H1 (cell line): ENCODE results near the gene CRTC1. TPM values are rescaled to one million over a fixed set of nuclear protein-coding genes. Genes with fewer than 3 reads are reported as not detected.

Experiments used
- CTCF ChIA-PET: fragments of 300-600 bp; sonication (Branson Sonifier 250); formaldehyde crosslinking; loops from one replicate; lab custom pipeline; 2021; ENCODE audit not compliant: partially characterized antibody; lab: Charles Lee
- POLR2A ChIA-PET: fragments of 300-600 bp; sonication (Branson Sonifier 250); formaldehyde crosslinking; loops from one replicate; lab custom pipeline; 2021; ENCODE audit warnings: inconsistent platforms; ENCODE audit not compliant: partially characterized antibody; lab: Charles Lee
- DNase-seq, 2 experiments: peaks; one replicate each; pipeline versions ENCODE4 v3.0.0 to v3.0.0-alpha.2; 2010 to 2022; ENCODE audit warnings: low spot score in 2 of 2, low read depth in 1 of 2, mixed read lengths in 1 of 2
- FAIRE-seq: peaks from 2 replicates; lab custom pipeline; 2011; peaks lifted over from hg19 to GRCh38; lab: Jason Lieb, UNC
- H2AFZ ChIP-seq: 2 replicates; pipeline ENCODE4 v1.8.1; 2012; ENCODE audit warnings: low read length, inconsistent platforms
- H2AK5ac ChIP-seq: 2 replicates; pipeline ENCODE4 v1.6.1; 2013; ENCODE audit warnings: low read depth, low read length
- H2BK120ac ChIP-seq: replicated peaks from 2 replicates; pipeline ENCODE3; 2013; ENCODE audit warnings: low read depth, low read length, inconsistent platforms
- H2BK12ac ChIP-seq: 2 replicates; pipeline ENCODE4 v1.6.1; 2013; ENCODE audit warnings: low read depth, low read length
- H2BK15ac ChIP-seq: 2 replicates; pipeline ENCODE4 v1.6.1; 2013; ENCODE audit warnings: low read length
- H2BK20ac ChIP-seq: 2 replicates; pipeline ENCODE4 v1.6.1; 2013; ENCODE audit warnings: low read length
- H2BK5ac ChIP-seq: 2 replicates; pipeline ENCODE4 v1.6.1; 2013; ENCODE audit warnings: low read depth, low read length
- H3K14ac ChIP-seq: 2 replicates; pipeline ENCODE4 v1.6.1; 2013; ENCODE audit warnings: inconsistent platforms; ENCODE audit not compliant: insufficient read length
- H3K18ac ChIP-seq: 2 replicates; pipeline ENCODE4 v1.6.1; 2013; ENCODE audit warnings: low read length; ENCODE audit errors: extremely low read depth
- H3K23ac ChIP-seq: 2 replicates; pipeline ENCODE4 v1.6.1; 2013; ENCODE audit warnings: inconsistent platforms; ENCODE audit not compliant: insufficient read length
- H3K23me2 ChIP-seq: 2 replicates; pipeline ENCODE4 v1.6.1; 2013; ENCODE audit warnings: low read depth, low read length
- H3K27ac ChIP-seq: 2 replicates; pipeline ENCODE4 v1.6.1; 2011; ENCODE audit warnings: low read depth, low read length, inconsistent platforms
- H3K27me3 ChIP-seq, 4 experiments: replicated peaks in 1 of 4; 1 replicate in 1 of 4; 2 replicates in 3 of 4; pipeline versions ENCODE4 v1.6.1 to v1.8.1; 2011 to 2013; ENCODE audit warnings: low read length in 3 of 4, mild to moderate bottlenecking in 3 of 4, inconsistent platforms in 2 of 4, mixed read lengths in 2 of 4, moderate library complexity in 1 of 4; ENCODE audit not compliant: control insufficient read depth in 3 of 4, insufficient read depth in 3 of 4; ENCODE audit errors: extremely low read depth in 1 of 4
- H3K36me3 ChIP-seq, 4 experiments: 2 replicates each; pipeline versions ENCODE4 v1.6.1 to v1.8.1; 2011 to 2013; ENCODE audit warnings: mild to moderate bottlenecking in 4 of 4, low read length in 3 of 4, moderate library complexity in 2 of 4, control low read depth in 1 of 4, inconsistent platforms in 1 of 4; ENCODE audit not compliant: insufficient read depth in 4 of 4, control insufficient read depth in 2 of 4
- H3K4ac ChIP-seq: replicated peaks from 2 replicates; pipeline ENCODE3; 2013; ENCODE audit warnings: low read length, low read depth, mixed read lengths, inconsistent platforms; ENCODE audit not compliant: insufficient read length
- H3K4me1 ChIP-seq, 4 experiments: replicated peaks in 1 of 4; 1 replicate in 1 of 4; 2 replicates in 3 of 4; pipeline versions ENCODE4 v1.6.1 to v1.8.1; 2011 to 2013; ENCODE audit warnings: low read length in 3 of 4, inconsistent platforms in 2 of 4, mixed read lengths in 1 of 4; ENCODE audit not compliant: insufficient read depth in 4 of 4, control insufficient read depth in 3 of 4
- H3K4me2 ChIP-seq, 2 experiments: 2 replicates each; pipeline versions ENCODE4 v1.6.1 to v1.8.1; 2011 to 2013; ENCODE audit warnings: low read depth in 2 of 2, low read length in 2 of 2, control low read depth in 1 of 2, inconsistent platforms in 1 of 2, mild to moderate bottlenecking in 1 of 2; ENCODE audit not compliant: insufficient read depth in 1 of 2
- H3K4me3 ChIP-seq, 4 experiments: fragments of 200-600, 300-600 bp in 1 of 4; sonication (generic), shearing (Covaris generic), sonication (Bioruptor Twin) in 1 of 4; 2 replicates each; pipeline versions ENCODE4 v1.5.1 to v1.8.1; 2011 to 2016; ENCODE audit warnings: low read length in 4 of 4, low read depth in 3 of 4, control low read depth in 2 of 4, inconsistent platforms in 2 of 4, mild to moderate bottlenecking in 2 of 4, mixed read lengths in 1 of 4, moderate library complexity in 1 of 4; ENCODE audit not compliant: insufficient read depth in 2 of 4; ENCODE audit errors: extremely low read depth in 1 of 4
- H3K56ac ChIP-seq: replicated peaks from 2 replicates; pipeline ENCODE3; 2013; ENCODE audit warnings: low read depth, mild to moderate bottlenecking, mixed read lengths, low read length, inconsistent platforms; ENCODE audit not compliant: insufficient read length
- H3K79me1 ChIP-seq: 2 replicates; pipeline ENCODE4 v1.6.1; 2013; ENCODE audit warnings: low read depth, low read length, control low read depth
- H3K79me2 ChIP-seq, 2 experiments: 2 replicates each; pipeline versions ENCODE4 v1.6.1 to v1.8.1; 2012 to 2013; ENCODE audit warnings: low read length in 2 of 2, mild to moderate bottlenecking in 2 of 2, inconsistent platforms in 1 of 2; ENCODE audit not compliant: insufficient read depth in 2 of 2, control insufficient read depth in 1 of 2
- H3K9ac ChIP-seq, 4 experiments: replicated peaks in 1 of 4; 1 replicate in 1 of 4; 2 replicates in 3 of 4; pipeline versions ENCODE4 v1.6.1 to v1.8.1; 2011 to 2013; ENCODE audit warnings: low read depth in 3 of 4, low read length in 3 of 4, control low read depth in 2 of 4, mild to moderate bottlenecking in 2 of 4, moderate library complexity in 2 of 4, inconsistent platforms in 1 of 4; ENCODE audit errors: extremely low read depth in 1 of 4
- H3K9me3 ChIP-seq, 2 experiments: 2 replicates each; pipeline versions ENCODE4 v1.6.1 to v1.8.1; 2012 to 2013; ENCODE audit warnings: mild to moderate bottlenecking in 2 of 2, moderate library complexity in 2 of 2, control low read depth in 1 of 2, inconsistent platforms in 1 of 2, low read depth in 1 of 2, low read length in 1 of 2, mixed read lengths in 1 of 2; ENCODE audit not compliant: insufficient read depth in 2 of 2
- H4K20me1 ChIP-seq, 2 experiments: replicated peaks in 1 of 2; 2 replicates each; pipeline versions ENCODE3 to v1.8.1; 2011 to 2013; ENCODE audit warnings: inconsistent platforms in 2 of 2, low read length in 2 of 2, mild to moderate bottlenecking in 1 of 2; ENCODE audit not compliant: insufficient read depth in 2 of 2, control insufficient read depth in 1 of 2
- H4K5ac ChIP-seq: 2 replicates; pipeline ENCODE4 v1.6.1; 2013; ENCODE audit warnings: low read length, low read depth, mixed read lengths, inconsistent platforms; ENCODE audit not compliant: insufficient read length
- H4K8ac ChIP-seq: 2 replicates; pipeline ENCODE4 v1.8.0; 2013; ENCODE audit warnings: mild to moderate bottlenecking, moderate library complexity, low read length, inconsistent platforms; ENCODE audit not compliant: insufficient read depth; ENCODE audit errors: extremely low read depth
- H4K91ac ChIP-seq: replicated peaks from 2 replicates; pipeline ENCODE3; 2013; ENCODE audit warnings: low read length, mixed read lengths, inconsistent platforms; ENCODE audit not compliant: insufficient read length
- CTBP2 ChIP-seq: IDR thresholded peaks from 2 replicates; pipeline ENCODE4 v1.7.0; 2011; ENCODE audit warnings: borderline replicate concordance, mild to moderate bottlenecking, moderate library complexity, mixed read lengths, low read length; ENCODE audit not compliant: insufficient read depth, insufficient read length
- GTF2F1 ChIP-seq: IDR thresholded peaks from 2 replicates; pipeline ENCODE4 v1.6.1; 2012; ENCODE audit warnings: low read depth, low read length, improper control_type of control experiment, borderline replicate concordance
- HDAC2 ChIP-seq, 2 experiments: fragments of 300-600 bp in 1 of 2; sonication (generic) in 1 of 2; IDR thresholded peaks; 2 replicates each; pipeline ENCODE4 v1.6.1; 2011 to 2012; ENCODE audit warnings: low read depth in 2 of 2, low read length in 2 of 2, mild to moderate bottlenecking in 2 of 2, moderate library complexity in 2 of 2, borderline replicate concordance in 1 of 2, inconsistent platforms in 1 of 2
- YY1 ChIP-seq: IDR thresholded peaks from 2 replicates; pipeline ENCODE4 v1.6.1; 2011; ENCODE audit warnings: low read depth, mild to moderate bottlenecking, low read length
- WGBS, 2 experiments: shearing (Covaris generic) in 1 of 2; methylation state at CpG; one replicate each; pipeline versions ENCODE4 v1.1.6 to v1.1.7; 2013 to 2015; ENCODE audit warnings: low lambda C conversion rate in 2 of 2, mixed read lengths in 2 of 2, inconsistent platforms in 1 of 2, low coverage in 1 of 2, missing lambda C conversion rate in 1 of 2; ENCODE audit not compliant: insufficient replicate concordance in 2 of 2, insufficient coverage in 1 of 2, insufficient read length in 1 of 2; ENCODE audit errors: extremely low coverage in 1 of 2, missing lambda C conversion rate in 1 of 2; 5-methylcytosine and 5-hydroxymethylcytosine counted together
- polyA plus RNA-seq, 7 experiments: library from polyadenylated mRNA; depleted of rRNA in 3 of 7; stranded (reverse) in 5 of 7; unstranded in 2 of 7; fragments of >200 nt in 5 of 7; fragments of 200-250 nt in 2 of 7; gene quantifications; 1 replicate in 5 of 7; 2 replicates in 1 of 7; 4 replicates in 1 of 7; pipeline versions ENCODE4 v1.2.1 to v1.2.3, GENCODE V29; 2011 to 2013; ENCODE audit warnings: missing spikeins in 2 of 7, mixed read lengths in 2 of 7
- total RNA-seq: library from RNA; stranded (reverse); fragmentation: NEBNext Ultra II Directional; extraction: Animal tissue kit (Norgen Biotek cat#: 25700); gene quantifications from 2 replicates; pipeline ENCODE4 v1.2.1, GENCODE V29; 2021
- TF ChIP-seq, protein P1 (sequence below): IDR thresholded peaks from 2 replicates; pipeline ENCODE4 v1.6.1; 2012; ENCODE audit warnings: low read length, inconsistent platforms

CRTC1 gene
- total and polyA plus RNA-seq, 2 of the 8 experiments (the other 6 are each of a cell fraction or from before 2014, with no cell fraction given), result 2.9 to 8.5 TPM

DNA sequence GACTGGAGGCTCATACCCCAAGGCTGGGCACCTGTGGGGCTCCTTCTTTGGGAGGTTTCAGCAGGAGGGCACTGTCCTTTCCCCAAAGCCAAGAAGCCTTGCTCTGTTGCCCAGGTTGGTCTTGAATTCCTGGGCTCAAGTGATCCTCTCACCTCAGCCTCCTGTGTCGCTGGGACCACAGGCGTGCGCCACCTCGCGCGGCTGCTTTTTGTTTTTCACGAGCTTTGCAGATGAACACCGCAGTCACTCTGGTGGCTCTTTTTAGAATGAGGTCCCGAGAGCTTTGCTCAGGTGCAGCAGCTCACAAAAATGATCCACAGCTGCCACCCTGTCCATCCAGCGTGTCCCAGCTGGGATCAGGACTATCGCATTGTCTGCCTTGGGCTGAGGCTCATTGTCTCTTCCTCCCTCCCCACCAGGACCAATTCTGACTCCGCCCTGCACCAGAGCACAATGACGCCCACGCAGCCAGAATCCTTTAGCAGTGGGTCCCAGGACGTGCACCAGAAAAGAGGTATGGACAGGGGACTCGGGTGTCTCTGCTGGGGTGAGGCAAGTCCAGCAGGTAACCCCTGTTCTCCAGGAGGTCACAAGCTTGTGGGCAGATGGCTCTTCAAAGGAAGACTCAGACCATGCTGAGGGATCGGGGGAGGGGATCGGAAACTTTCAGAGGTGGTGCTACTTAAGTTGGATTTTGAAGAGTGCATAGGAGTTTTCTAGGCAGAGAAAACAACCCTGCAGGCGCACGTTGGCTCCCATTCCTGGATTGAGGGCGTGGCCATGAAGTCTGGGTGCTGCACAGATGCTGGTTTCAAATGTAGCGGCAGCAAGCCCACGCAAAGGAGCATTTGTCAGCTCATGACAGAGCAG is 66.1 kb downstream of the CRTC1 start:
- WGBS, 2 experiments, result 83% methylated on average over 23 of the region's 23 CpGs; no CpG with 5 or more reads in 1 of the 2 experiments
- Histone ChIP-seq H3K23me2 (no peaks in the 10 kb centered on the region; the same call in 1 of the 2 replicates), H3K4me1 (peaks cover 0 to 24% (median 11%) of the 10 kb centered on the region in 4 experiments; a peak in 6 of 7 replicates), H4K20me1 (peaks cover 0 to 1% of the 10 kb centered on the region in 2 experiments), H2AK5ac (no peak overlapping the region), H2BK120ac (no peak overlapping the region), H3K14ac (no peak overlapping the region)
- CTCF ChIA-PET, result interaction anchor here (1.0 to 1.4 kb wide), 5 partner anchors 9 to 97 kb away, joined by 3 to 5 read pairs (median 3); no protein-coding TSS in a partner anchor
- no peak for TF ChIP-seq YY1
- TF ChIP-seq CTBP2, result no peak
- no peak for TF ChIP-seq GTF2F1
- TF ChIP-seq HDAC2 (IDR thresholded peaks at IDR 0.05; ENCODE audit: borderline replicate concordance in 1 of 2, low read depth in 2 of 2, low read length in 2 of 2), result no peak
- TF ChIP-seq, protein P1, sequence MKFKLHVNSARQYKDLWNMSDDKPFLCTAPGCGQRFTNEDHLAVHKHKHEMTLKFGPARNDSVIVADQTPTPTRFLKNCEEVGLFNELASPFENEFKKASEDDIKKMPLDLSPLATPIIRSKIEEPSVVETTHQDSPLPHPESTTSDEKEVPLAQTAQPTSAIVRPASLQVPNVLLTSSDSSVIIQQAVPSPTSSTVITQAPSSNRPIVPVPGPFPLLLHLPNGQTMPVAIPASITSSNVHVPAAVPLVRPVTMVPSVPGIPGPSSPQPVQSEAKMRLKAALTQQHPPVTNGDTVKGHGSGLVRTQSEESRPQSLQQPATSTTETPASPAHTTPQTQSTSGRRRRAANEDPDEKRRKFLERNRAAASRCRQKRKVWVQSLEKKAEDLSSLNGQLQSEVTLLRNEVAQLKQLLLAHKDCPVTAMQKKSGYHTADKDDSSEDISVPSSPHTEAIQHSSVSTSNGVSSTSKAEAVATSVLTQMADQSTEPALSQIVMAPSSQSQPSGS, result no peak
- TF ChIP-seq, all 59 proteins: peak for 0
- Histone ChIP-seq H2BK5ac (no peak overlapping the region), H3K4me2 (peak overlapping the region; percentile 16 to 34; a peak in 1 of 4 replicates), H3K36me3 (no peaks in the 10 kb centered on the region), H3K9ac (no peak overlapping the region), H3K27me3 (no peaks in the 10 kb centered on the region; a peak in 1 of 7 replicates), H3K23ac (no peak overlapping the region), H4K8ac (no peak overlapping the region), H2AFZ (no peak overlapping the region), H3K79me1 (no peaks in the 10 kb centered on the region), H3K4me3 (no peak overlapping the region), H2BK15ac (no peak overlapping the region), H3K79me2 (no peaks in the 10 kb centered on the region), H2BK12ac (no peak overlapping the region), H4K5ac (no peak overlapping the region), H3K9me3 (no peaks in the 10 kb centered on the region), H3K56ac (no peak overlapping the region), H4K91ac (no peak overlapping the region), H3K18ac (no peak overlapping the region; the same call in 1 of the 2 replicates), H3K4ac (no peak overlapping the region), H3K27ac (no peak overlapping the region), H2BK20ac (no peak overlapping the region)
- POLR2A ChIA-PET, result interaction anchor here (0.7 to 1.0 kb wide), 2 partner anchors 11 to 13 kb away, joined by 3 read pairs; no protein-coding TSS in a partner anchor
- FAIRE-seq (no peak), DNase-seq (no peak)
